EL (cell line): ENCODE results near the gene DNAJA2.
A peak's percentile ranks its signal among the peaks of the same experiment; 100 is the strongest.

Experiments
- DNase-seq: peaks from one replicate; pipeline ENCODE4 v3.0.0-alpha.2; 2016

Gene DNAJA2

GRCh38 chr16:46924402-46924801 is 49.1 kb downstream of the DNAJA2 start:
- no peak for DNase-seq

- no peak for DNase-seq
Observed at GRCh38 chr16:46923513-46924295, 49.8 kb downstream of the DNAJA2 start.

GRCh38 chr16:46922239-46922638 is 51.2 kb downstream of the DNAJA2 start:
- DNase-seq, result no peak

GRCh38 chr16:46920402-46921068 is 52.9 kb downstream of the DNAJA2 start:
- no peak for DNase-seq

GRCh38 chr16:46918905-46919792 is 54.3 kb downstream of the DNAJA2 start:
- DNase-seq, result no peak

- DNase-seq, result no peak
Observed at GRCh38 chr16:46918400-46918799, 55.1 kb downstream of the DNAJA2 start.

- peak; percentile 11 for DNase-seq
Observed at GRCh38 chr16:46916980-46917379, 56.5 kb downstream of the DNAJA2 start.

- no peak for DNase-seq
Observed at GRCh38 chr16:46915483-46916025, 57.9 kb downstream of the DNAJA2 start.

GRCh38 chr16:46914556-46915201 is 58.8 kb downstream of the DNAJA2 start:
- no peak for DNase-seq

- no peak for DNase-seq
Observed at GRCh38 chr16:46911650-46912049, 61.8 kb downstream of the DNAJA2 start.

GRCh38 chr16:46911038-46911437 is 62.4 kb downstream of the DNAJA2 start:
- DNase-seq, result no peak

- peak; percentile 60 for DNase-seq
Observed at GRCh38 chr16:46908540-46909372, 64.7 kb downstream of the DNAJA2 start.

- DNase-seq, result no peak
Observed at GRCh38 chr16:46907061-46907774, 66.3 kb downstream of the DNAJA2 start.

GRCh38 chr16:46906360-46907060 is 67.0 kb downstream of the DNAJA2 start:
- DNase-seq, result no peak
